ENCODE measurements around the gene DNAJC25. TPM values are rescaled to one million over a fixed set of nuclear protein-coding genes. Genes with fewer than 3 reads are reported as not detected.

Gene DNAJC25
- polyA plus RNA-seq, 1 donor from 2014 or later, result 20.0 TPM

- H3F3A ChIP-seq (ENCODE audit: insufficient read depth, low read length, poor library complexity, severe bottlenecking), result no peaks in the 10 kb centered on the region
- H3K27ac ChIP-seq (ENCODE audit: low read length), result no peak overlapping the region
- H4K20me1 ChIP-seq (ENCODE audit: insufficient read depth), result no peaks in the 10 kb centered on the region
- no peak overlapping the region for H3K4me2 ChIP-seq (ENCODE audit: low read length)
- TF ChIP-seq POLR2AphosphoS5 (IDR thresholded peaks at IDR 0.05), result no peak
- TF ChIP-seq SMC3 (conservative IDR thresholded peaks at IDR 0.05; ENCODE audit: poor library complexity), result no peak
- no peak for TF ChIP-seq TAF1 (IDR thresholded peaks at IDR 0.05; ENCODE audit: low read depth)
- TF ChIP-seq REST (IDR thresholded peaks at IDR 0.05; ENCODE audit: borderline replicate concordance), result no peak
- no peak for TF ChIP-seq EP300 (conservative IDR thresholded peaks at IDR 0.05; ENCODE audit: poor library complexity, severe bottlenecking)
- no peak for TF ChIP-seq RAD21 (conservative IDR thresholded peaks at IDR 0.05)
- TF ChIP-seq CTCF (IDR thresholded peaks at IDR 0.05; ENCODE audit: poor library complexity, severe bottlenecking), result no peak
- TF ChIP-seq EZH2 (IDR thresholded peaks at IDR 0.05; ENCODE audit: borderline replicate concordance, insufficient read depth, low read length, poor library complexity, severe bottlenecking), result no peak
- no peak for TF ChIP-seq MXI1 (conservative IDR thresholded peaks at IDR 0.05; ENCODE audit: poor library complexity, severe bottlenecking)
- H3K36me3 ChIP-seq (ENCODE audit: insufficient read depth, low read length), result peaks cover 9% of the 10 kb centered on the region
- no peaks in the 10 kb centered on the region for H3K79me2 ChIP-seq (replicated peaks; ENCODE audit: insufficient read depth, low read length)
- H3K9me2 ChIP-seq (ENCODE audit: insufficient read depth, low read length), result no peaks in the 10 kb centered on the region
- H3K4me3 ChIP-seq (ENCODE audit: low read length), result no peak overlapping the region
- no peak overlapping the region for H2AFZ ChIP-seq (ENCODE audit: low read depth, low read length)
- H3K27me3 ChIP-seq (ENCODE audit: insufficient read depth, low read depth, low read length), result no peaks in the 10 kb centered on the region
- H3K9me3 ChIP-seq (ENCODE audit: low read length), result no peaks in the 10 kb centered on the region
- H3K9ac ChIP-seq (ENCODE audit: low read length), result no peak overlapping the region
Measured at GRCh38 chr9:111676116-111676515, 45.0 kb downstream of the DNAJC25 start.

GRCh38 chr9:111678293-111678692 is 47.2 kb downstream of the DNAJC25 start:
- no peaks in the 10 kb centered on the region for H3F3A ChIP-seq (ENCODE audit: insufficient read depth, low read length, poor library complexity, severe bottlenecking)
- no peaks in the 10 kb centered on the region for H3K27me3 ChIP-seq (ENCODE audit: insufficient read depth, low read depth, low read length)
- H3K4me3 ChIP-seq (ENCODE audit: low read length), result no peak overlapping the region
- no peaks in the 10 kb centered on the region for H3K79me2 ChIP-seq (replicated peaks; ENCODE audit: insufficient read depth, low read length)
- peaks cover 9% of the 10 kb centered on the region for H3K36me3 ChIP-seq (ENCODE audit: insufficient read depth, low read length)
- TF ChIP-seq REST (IDR thresholded peaks at IDR 0.05; ENCODE audit: borderline replicate concordance) (no peak), EZH2 (IDR thresholded peaks at IDR 0.05; ENCODE audit: borderline replicate concordance, insufficient read depth, low read length, poor library complexity, severe bottlenecking) (no peak), MXI1 (conservative IDR thresholded peaks at IDR 0.05; ENCODE audit: poor library complexity, severe bottlenecking) (no peak), EP300 (conservative IDR thresholded peaks at IDR 0.05; ENCODE audit: poor library complexity, severe bottlenecking) (no peak), CTCF (IDR thresholded peaks at IDR 0.05; ENCODE audit: poor library complexity, severe bottlenecking) (no peak), SMC3 (conservative IDR thresholded peaks at IDR 0.05; ENCODE audit: poor library complexity) (no peak)
- no peaks in the 10 kb centered on the region for H3K9me2 ChIP-seq (ENCODE audit: insufficient read depth, low read length)
- no peak overlapping the region for H2AFZ ChIP-seq (ENCODE audit: low read depth, low read length)
- no peaks in the 10 kb centered on the region for H3K9me3 ChIP-seq (ENCODE audit: low read length)
- H3K4me2 ChIP-seq (ENCODE audit: low read length), result no peak overlapping the region
- no peaks in the 10 kb centered on the region for H4K20me1 ChIP-seq (ENCODE audit: insufficient read depth)
- no peak overlapping the region for H3K27ac ChIP-seq (ENCODE audit: low read length)
- no peak overlapping the region for H3K9ac ChIP-seq (ENCODE audit: low read length)
